K562 (cell line): ENCODE measurements around the gene CEMP1. TPM values are rescaled to one million over a fixed set of nuclear protein-coding genes. Genes with fewer than 3 reads are reported as not detected.
A peak's percentile ranks its signal among the peaks of the same experiment; 100 is the strongest.

Experiments
- ATAC-seq: fragments of 200-7000 bp; cut with Tn5 transposase; 3 replicates; pipeline ENCODE4 v1.9.1; 2020; ENCODE audit warnings: moderate library complexity
- BruUV-seq: library from RNA; stranded (reverse); fragments of 400-500 nt; replicated peaks from 2 replicates; lab custom pipeline; 2021; lab: Mats Ljungman, UMichigan
- CTCF ChIA-PET: fragments of 300-600 bp; formaldehyde crosslinking; extraction: SDS; loops from one replicate; lab custom pipeline; 2021; ENCODE audit warnings: low intra/inter-chr PET ratio; lab: Yijun Ruan, JAX
- POLR2A ChIA-PET: fragments of 300-600, 350-650 bp; sonication (Branson Sonifier 250); formaldehyde crosslinking; extraction: SDS; loops from one replicate; lab custom pipeline; 2021; ENCODE audit warnings: antibody characterized with exemption, inconsistent platforms; lab: Yijun Ruan, JAX
- DNase-seq, 4 experiments: peaks; one replicate each; pipeline versions ENCODE4 v3.0.0 to v3.0.0-alpha.2; 2011 to 2018; ENCODE audit warnings: low spot score in 3 of 4, mixed read lengths in 3 of 4; ENCODE audit errors: extremely low read depth in 1 of 4
- FAIRE-seq: peaks from 2 replicates; lab custom pipeline; 2011; peaks lifted over from hg19 to GRCh38; lab: Jason Lieb, UNC
- H2AFZ ChIP-seq: 2 replicates; pipeline ENCODE4 v1.6.0; 2011; ENCODE audit warnings: low read depth, low read length, control low read depth, inconsistent platforms
- H3K27ac ChIP-seq: fragments of 200-600 bp; 3 replicates; pipeline ENCODE4 v1.8.0; 2011; ENCODE audit warnings: low read depth, mild to moderate bottlenecking, control low read depth, inconsistent platforms, low read length, moderate library complexity, mixed read lengths; ENCODE audit errors: extremely low read depth
- H3K27me3 ChIP-seq, 2 experiments: fragments of 300-600 bp in 1 of 2; 2 replicates in 1 of 2; 3 replicates in 1 of 2; pipeline versions ENCODE4 v1.6.0 to v1.8.0; 2011; ENCODE audit warnings: inconsistent platforms in 2 of 2, low read length in 2 of 2, mild to moderate bottlenecking in 1 of 2, mixed read lengths in 1 of 2, moderate library complexity in 1 of 2; ENCODE audit not compliant: control insufficient read depth in 2 of 2, insufficient read depth in 2 of 2
- H3K36me3 ChIP-seq: fragments of 300-600 bp; 3 replicates; pipeline ENCODE4 v1.8.0; 2011; ENCODE audit warnings: mild to moderate bottlenecking, low read length, inconsistent platforms; ENCODE audit not compliant: control insufficient read depth, insufficient read depth
- H3K4me1 ChIP-seq, 2 experiments: fragments of 200-600 bp in 1 of 2; replicated peaks in 1 of 2; 2 replicates in 1 of 2; 3 replicates in 1 of 2; pipeline versions ENCODE4 v1.5.1 to v1.8.0; 2011; ENCODE audit warnings: inconsistent platforms in 2 of 2, low read length in 2 of 2, mild to moderate bottlenecking in 1 of 2, mixed read lengths in 1 of 2, moderate library complexity in 1 of 2; ENCODE audit not compliant: control insufficient read depth in 2 of 2, insufficient read depth in 2 of 2
- H3K4me2 ChIP-seq: 2 replicates; pipeline ENCODE4 v1.6.1; 2011; ENCODE audit warnings: low read length, control low read depth, inconsistent platforms, mixed read lengths; ENCODE audit not compliant: insufficient read depth
- H3K4me3 ChIP-seq: fragments of 200-600 bp; sonication (generic), shearing (Covaris generic); 2 replicates; pipeline ENCODE4 v1.5.1; 2016; ENCODE audit warnings: control low read depth, inconsistent platforms
- H3K79me2 ChIP-seq: fragments of 200-600 bp; 3 replicates; pipeline ENCODE4 v1.8.0; 2011; ENCODE audit warnings: low read length, inconsistent platforms; ENCODE audit not compliant: control insufficient read depth, insufficient read depth
- H3K9ac ChIP-seq, 2 experiments: 2 replicates each; pipeline versions ENCODE4 v1.6.0 to v1.6.1; 2011; ENCODE audit warnings: low read depth in 2 of 2, low read length in 2 of 2, control low read depth in 1 of 2, inconsistent platforms in 1 of 2, mild to moderate bottlenecking in 1 of 2, mixed read lengths in 1 of 2; ENCODE audit not compliant: insufficient read depth in 1 of 2
- H3K9me1 ChIP-seq: one replicate; pipeline ENCODE4 v1.6.0; 2011; ENCODE audit warnings: inconsistent platforms, mild to moderate bottlenecking, low read length, moderate library complexity; ENCODE audit not compliant: control insufficient read depth, insufficient read depth
- H3K9me3 ChIP-seq: replicated peaks from 2 replicates; pipeline ENCODE4 v1.5.1; 2011; ENCODE audit warnings: low read depth, low read length, inconsistent platforms; ENCODE audit not compliant: control insufficient read depth, insufficient read depth
- H4K20me1 ChIP-seq: replicated peaks from 2 replicates; pipeline ENCODE4 v1.6.1; 2011; ENCODE audit warnings: low read length, inconsistent platforms, mixed read lengths; ENCODE audit not compliant: control insufficient read depth, insufficient read depth
- GATA2 ChIP-seq: sonication (generic); formaldehyde crosslinking; IDR thresholded peaks from 2 replicates; pipeline ENCODE4 v1.4.0; 2020; ENCODE audit warnings: mild to moderate bottlenecking, missing genetic modification reagents
- GTF2F1 ChIP-seq: IDR thresholded peaks from 2 replicates; pipeline ENCODE4 v1.6.1; 2011; ENCODE audit warnings: low read depth, low read length, improper control_type of control experiment
- HNRNPL ChIP-seq: fragments of 200-400 bp; formaldehyde crosslinking; IDR thresholded peaks from 2 replicates; pipeline ENCODE4 v1.6.1; 2017; ENCODE audit warnings: low read depth, mild to moderate bottlenecking, low read length
- NFRKB ChIP-seq: fragments of 450-650 bp; IDR thresholded peaks from 2 replicates; pipeline ENCODE4 v1.6.1; 2016; ENCODE audit warnings: low read depth
- PYGO2 ChIP-seq: fragments of 450-650 bp; IDR thresholded peaks from 2 replicates; pipeline ENCODE4 v1.6.1; 2016; ENCODE audit warnings: mild to moderate bottlenecking, missing genetic modification characterization, moderate library complexity, missing compliant biosample characterization
- SAFB2 ChIP-seq: fragments of 200-400 bp; formaldehyde crosslinking; IDR thresholded peaks from 2 replicates; pipeline ENCODE4 v1.6.1; 2018; ENCODE audit warnings: borderline replicate concordance, low read length, low read depth, moderate library complexity; ENCODE audit not compliant: severe bottlenecking
- SETDB1 ChIP-seq: IDR thresholded peaks from one replicate; pipeline ENCODE4 v1.6.1; 2012; ENCODE audit warnings: low read length, control low read depth, inconsistent platforms
- SUPT5H ChIP-seq: fragments of 450-650 bp; IDR thresholded peaks from 2 replicates; pipeline ENCODE4 v1.6.1; 2016
- ZNF134 ChIP-seq: fragments of 250-450 bp; sonication (Bioruptor Pico); conservative IDR thresholded peaks from 2 replicates; pipeline ENCODE4 v1.4.0; 2020
- ZNF165 ChIP-seq: fragments of 250-450 bp; sonication (Bioruptor Pico); IDR thresholded peaks from 2 replicates; pipeline ENCODE4 v1.4.0; 2020; ENCODE audit warnings: borderline replicate concordance
- ZNF707 ChIP-seq: fragments of 250-450 bp; sonication (Bioruptor Pico); conservative IDR thresholded peaks from 2 replicates; pipeline ENCODE4 v1.8.0; 2022; ENCODE audit warnings: inconsistent platforms, mild to moderate bottlenecking, moderate library complexity
- ZNF77 ChIP-seq: fragments of 250-450 bp; sonication (Bioruptor Pico); IDR thresholded peaks from 2 replicates; pipeline ENCODE4 v1.5.0; 2020
- ZNF830 ChIP-seq: fragments of 250-450 bp; sonication (Bioruptor Pico); IDR thresholded peaks from 2 replicates; pipeline ENCODE4 v1.5.0; 2021; ENCODE audit warnings: mild to moderate bottlenecking
- WGBS: fragments of 100-300 bp; shearing (Covaris generic); methylation state at CpG from one replicate; pipeline ENCODE4 v1.1.6; 2016; ENCODE audit warnings: low coverage, mixed read lengths; ENCODE audit not compliant: insufficient coverage; ENCODE audit errors: missing lambda C conversion rate; 5-methylcytosine and 5-hydroxymethylcytosine counted together
- in situ Hi-C: fragments of 300-500 bp; cut with MboI; formaldehyde crosslinking; loops from 4 replicates; pipeline ENCODE4 v1.15.0; 2018; ENCODE audit warnings: inconsistent platforms, mixed read lengths
- intact Hi-C: fragments of 100-400 bp; cut with micrococcal nuclease; formaldehyde crosslinking; loops from 2 replicates; pipeline ENCODE4 v1.14.2; 2022
- polyA plus RNA-seq, 8 experiments: library from polyadenylated mRNA; depleted of rRNA in 4 of 8; stranded (reverse) in 5 of 8; unstranded in 3 of 8; fragments of >200 nt; fragmentation: Nextera tagmentation in 2 of 8; fragmentation: Illumina TruSeq in 1 of 8; extraction: Ambion mirVana in 2 of 8; extraction: Trizol in 1 of 8; gene quantifications; 2 replicates each; pipeline versions ENCODE4 v1.2.1 to v1.2.3, GENCODE V29; 2011 to 2014; ENCODE audit warnings: inconsistent platforms in 1 of 8, missing spikeins in 1 of 8
- total RNA-seq, 7 experiments: library from RNA; depleted of rRNA in 6 of 7; stranded (reverse); fragments of >200 nt in 6 of 7; fragmentation: Illumina TruSeq in 2 of 7; extraction: Trizol in 2 of 7; gene quantifications; 2 replicates each; pipeline versions ENCODE4 v1.2.1 to v1.2.3, GENCODE V29; 2011 to 2021; ENCODE audit warnings: low replicate concordance in 1 of 7
- TF ChIP-seq, protein P1 (sequence below): fragments of 200-800 bp; sonication (Bioruptor generic); IDR thresholded peaks from 2 replicates; pipeline ENCODE4 v1.6.1; 2016; ENCODE audit warnings: missing genetic modification characterization, missing compliant biosample characterization
- TF ChIP-seq, protein P2 (sequence below): sonication (generic); formaldehyde crosslinking; IDR thresholded peaks from 2 replicates; pipeline ENCODE4 v1.8.0; 2023; ENCODE audit warnings: mild to moderate bottlenecking, missing genetic modification reagents
- TF ChIP-seq, protein P3 (sequence below): sonication (generic); formaldehyde crosslinking; IDR thresholded peaks from 2 replicates; pipeline ENCODE4 v1.9.0; 2022; ENCODE audit warnings: mild to moderate bottlenecking, missing genetic modification reagents

Gene CEMP1
- total and polyA plus RNA-seq, 9 of the 15 experiments (the other 6 are each of a cell fraction or from before 2014, with no cell fraction given) = 0.05 to 0.45 TPM; not detected in 7

- ATAC-seq (peak; percentile 93), FAIRE-seq (peak; percentile 49), DNase-seq (peak; percentile 89 to 96 (median 92))
- peak within 1 kb of the TSS; percentile 73 for H3K4me3 ChIP-seq
- H3K79me2 ChIP-seq = peaks cover 33% of the 10 kb centered on the region
- no peaks in the 10 kb centered on the region for H3K27me3 ChIP-seq
- peak within 1 kb of the TSS; percentile 91 for H3K4me2 ChIP-seq
- BruUV-seq = no TSS peak
- under 1% methylated on average over 36 of the region's 126 CpGs for WGBS
- POLR2A ChIA-PET = interaction anchor here (0.5 to 0.6 kb wide), 2 partner anchors 18 to 573 kb away, joined by 3 to 4 read pairs; partner anchors contain the start of genes AMDHD2 and RPS2
- peaks cover 16% of the 10 kb centered on the region; the same call in 2 of the 3 replicates for H3K36me3 ChIP-seq
- in situ Hi-C loops = no loop called here
- H3K4me1 ChIP-seq = peaks cover 12 to 30% of the 10 kb centered on the region in 2 experiments; a peak in 4 of 5 replicates
- H3K27ac ChIP-seq = peak within 1 kb of the TSS; percentile 81
- no peaks in the 10 kb centered on the region for H3K9me3 ChIP-seq
- no peaks in the 10 kb centered on the region for H4K20me1 ChIP-seq
- peak within 1 kb of the TSS; percentile 97 for H2AFZ ChIP-seq
- CTCF ChIA-PET = interaction anchor here (0.6 to 0.8 kb wide), 2 partner anchors 136 to 593 kb away, joined by 3 to 4 read pairs; no protein-coding TSS in a partner anchor
- intact Hi-C loops = no loop called here
- peak within 1 kb of the TSS; percentile 71 to 93 for H3K9ac ChIP-seq
- no peaks in the 10 kb centered on the region for H3K9me1 ChIP-seq
- TF ChIP-seq GTF2F1 (no peak), NFRKB (no peak), SETDB1 (no peak), ZNF830 (CRISPR knock-in tag) (no peak), ZNF165 (CRISPR knock-in tag) (no peak), SAFB2 (no peak), SUPT5H (no peak), ZNF77 (CRISPR knock-in tag) (no peak), ZNF707 (CRISPR knock-in tag) (no peak), HNRNPL (no peak), ZNF134 (no peak), GATA2 (CRISPR knock-in tag) (no peak), PYGO2 (tag) (no peak)
- TF ChIP-seq, protein P1, sequence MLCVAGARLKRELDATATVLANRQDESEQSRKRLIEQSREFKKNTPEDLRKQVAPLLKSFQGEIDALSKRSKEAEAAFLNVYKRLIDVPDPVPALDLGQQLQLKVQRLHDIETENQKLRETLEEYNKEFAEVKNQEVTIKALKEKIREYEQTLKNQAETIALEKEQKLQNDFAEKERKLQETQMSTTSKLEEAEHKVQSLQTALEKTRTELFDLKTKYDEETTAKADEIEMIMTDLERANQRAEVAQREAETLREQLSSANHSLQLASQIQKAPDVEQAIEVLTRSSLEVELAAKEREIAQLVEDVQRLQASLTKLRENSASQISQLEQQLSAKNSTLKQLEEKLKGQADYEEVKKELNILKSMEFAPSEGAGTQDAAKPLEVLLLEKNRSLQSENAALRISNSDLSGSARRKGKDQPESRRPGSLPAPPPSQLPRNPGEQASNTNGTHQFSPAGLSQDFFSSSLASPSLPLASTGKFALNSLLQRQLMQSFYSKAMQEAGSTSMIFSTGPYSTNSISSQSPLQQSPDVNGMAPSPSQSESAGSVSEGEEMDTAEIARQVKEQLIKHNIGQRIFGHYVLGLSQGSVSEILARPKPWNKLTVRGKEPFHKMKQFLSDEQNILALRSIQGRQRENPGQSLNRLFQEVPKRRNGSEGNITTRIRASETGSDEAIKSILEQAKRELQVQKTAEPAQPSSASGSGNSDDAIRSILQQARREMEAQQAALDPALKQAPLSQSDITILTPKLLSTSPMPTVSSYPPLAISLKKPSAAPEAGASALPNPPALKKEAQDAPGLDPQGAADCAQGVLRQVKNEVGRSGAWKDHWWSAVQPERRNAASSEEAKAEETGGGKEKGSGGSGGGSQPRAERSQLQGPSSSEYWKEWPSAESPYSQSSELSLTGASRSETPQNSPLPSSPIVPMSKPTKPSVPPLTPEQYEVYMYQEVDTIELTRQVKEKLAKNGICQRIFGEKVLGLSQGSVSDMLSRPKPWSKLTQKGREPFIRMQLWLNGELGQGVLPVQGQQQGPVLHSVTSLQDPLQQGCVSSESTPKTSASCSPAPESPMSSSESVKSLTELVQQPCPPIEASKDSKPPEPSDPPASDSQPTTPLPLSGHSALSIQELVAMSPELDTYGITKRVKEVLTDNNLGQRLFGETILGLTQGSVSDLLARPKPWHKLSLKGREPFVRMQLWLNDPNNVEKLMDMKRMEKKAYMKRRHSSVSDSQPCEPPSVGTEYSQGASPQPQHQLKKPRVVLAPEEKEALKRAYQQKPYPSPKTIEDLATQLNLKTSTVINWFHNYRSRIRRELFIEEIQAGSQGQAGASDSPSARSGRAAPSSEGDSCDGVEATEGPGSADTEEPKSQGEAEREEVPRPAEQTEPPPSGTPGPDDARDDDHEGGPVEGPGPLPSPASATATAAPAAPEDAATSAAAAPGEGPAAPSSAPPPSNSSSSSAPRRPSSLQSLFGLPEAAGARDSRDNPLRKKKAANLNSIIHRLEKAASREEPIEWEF (CRISPR knock-in tag) = no peak
- TF ChIP-seq, protein P2, sequence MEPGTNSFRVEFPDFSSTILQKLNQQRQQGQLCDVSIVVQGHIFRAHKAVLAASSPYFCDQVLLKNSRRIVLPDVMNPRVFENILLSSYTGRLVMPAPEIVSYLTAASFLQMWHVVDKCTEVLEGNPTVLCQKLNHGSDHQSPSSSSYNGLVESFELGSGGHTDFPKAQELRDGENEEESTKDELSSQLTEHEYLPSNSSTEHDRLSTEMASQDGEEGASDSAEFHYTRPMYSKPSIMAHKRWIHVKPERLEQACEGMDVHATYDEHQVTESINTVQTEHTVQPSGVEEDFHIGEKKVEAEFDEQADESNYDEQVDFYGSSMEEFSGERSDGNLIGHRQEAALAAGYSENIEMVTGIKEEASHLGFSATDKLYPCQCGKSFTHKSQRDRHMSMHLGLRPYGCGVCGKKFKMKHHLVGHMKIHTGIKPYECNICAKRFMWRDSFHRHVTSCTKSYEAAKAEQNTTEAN (CRISPR knock-in tag) = no peak
- TF ChIP-seq, protein P3, sequence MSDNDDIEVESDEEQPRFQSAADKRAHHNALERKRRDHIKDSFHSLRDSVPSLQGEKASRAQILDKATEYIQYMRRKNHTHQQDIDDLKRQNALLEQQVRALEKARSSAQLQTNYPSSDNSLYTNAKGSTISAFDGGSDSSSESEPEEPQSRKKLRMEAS (CRISPR knock-in tag) = no peak
Observed at GRCh38 chr16:2537451-2538379, 6.5 kb upstream of the CEMP1 start, which contains the start of gene PDPK1. Gene PDPK1 (plus strand): TSS chr16:2538021. CDS start chr16:2538113, 92 bp downstream.
